Glomerular endothelial cell (primary cell): ENCODE measurements around the gene PMEPA1. TPM values are rescaled to one million over a fixed set of nuclear protein-coding genes. Genes with fewer than 3 reads are reported as not detected.

Experiments
- DNase-seq: peaks from one replicate; pipeline ENCODE4 v3.0.0-alpha.2; 2011; ENCODE audit warnings: low read depth, low spot score; ENCODE audit errors: extremely low read depth
- total RNA-seq: library from RNA; depleted of rRNA; stranded (reverse); fragments of >200 nt; gene quantifications from 2 replicates; pipeline ENCODE4 v1.2.3, GENCODE V29; 2015

Gene PMEPA1
- total RNA-seq, 1 donor from 2014 or later, result 11.9 TPM

DNA sequence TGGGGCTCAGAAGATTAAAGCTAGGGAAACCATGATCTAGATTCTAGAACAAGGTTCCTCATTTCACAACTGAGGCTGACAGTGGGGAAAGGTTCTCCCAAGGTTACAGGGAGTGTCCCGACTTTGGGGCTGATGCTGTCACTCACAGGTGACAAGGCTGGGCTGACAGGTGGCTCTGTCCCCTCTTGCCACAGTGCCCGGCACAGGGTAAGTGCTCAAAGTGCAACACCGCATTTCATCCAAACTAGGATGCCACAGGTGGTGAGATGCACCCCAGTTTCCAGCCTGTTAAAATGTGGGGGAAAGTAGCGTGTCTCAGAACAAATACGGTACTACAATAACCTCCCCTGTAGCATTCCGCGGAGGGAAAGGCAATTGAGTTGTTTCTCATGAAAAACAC is 97.4 kb downstream of the PMEPA1 start:
- no peak for DNase-seq

DNA sequence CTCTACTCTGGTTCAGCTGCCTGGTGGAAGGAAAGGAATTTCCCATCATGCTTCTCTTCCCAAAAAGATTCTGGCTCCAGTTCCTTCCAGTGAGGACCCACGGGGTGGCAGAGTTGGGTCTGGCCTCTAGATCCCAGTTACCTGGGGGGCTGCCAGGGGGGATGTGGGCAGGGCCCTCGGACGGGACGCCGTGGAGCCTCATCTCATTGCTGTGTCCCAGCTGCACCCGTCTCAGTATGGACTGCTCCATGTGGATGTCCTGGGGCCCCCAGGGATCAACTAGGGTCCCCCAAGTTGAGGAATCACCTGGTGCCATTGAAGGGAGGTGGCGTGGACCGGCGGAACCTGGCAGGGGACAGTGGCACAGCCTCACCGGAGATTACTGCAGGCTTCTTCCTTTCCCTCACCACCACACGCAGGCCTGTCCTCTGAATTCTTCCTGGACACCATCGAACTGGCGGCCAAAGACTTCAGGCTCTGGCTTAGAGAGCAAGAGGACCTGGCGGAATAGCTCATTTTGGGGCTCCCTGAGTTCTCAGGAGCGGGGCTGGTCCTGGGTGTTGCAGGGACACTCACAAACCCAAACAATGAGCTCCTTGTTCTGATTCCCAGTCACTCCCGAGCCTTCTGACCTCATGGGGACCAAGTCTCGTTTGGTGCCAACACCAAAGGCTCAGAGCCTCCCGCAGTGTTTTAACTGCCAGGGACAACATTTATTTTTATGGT is 98.1 kb downstream of the PMEPA1 start:
- DNase-seq, result no peak

DNA sequence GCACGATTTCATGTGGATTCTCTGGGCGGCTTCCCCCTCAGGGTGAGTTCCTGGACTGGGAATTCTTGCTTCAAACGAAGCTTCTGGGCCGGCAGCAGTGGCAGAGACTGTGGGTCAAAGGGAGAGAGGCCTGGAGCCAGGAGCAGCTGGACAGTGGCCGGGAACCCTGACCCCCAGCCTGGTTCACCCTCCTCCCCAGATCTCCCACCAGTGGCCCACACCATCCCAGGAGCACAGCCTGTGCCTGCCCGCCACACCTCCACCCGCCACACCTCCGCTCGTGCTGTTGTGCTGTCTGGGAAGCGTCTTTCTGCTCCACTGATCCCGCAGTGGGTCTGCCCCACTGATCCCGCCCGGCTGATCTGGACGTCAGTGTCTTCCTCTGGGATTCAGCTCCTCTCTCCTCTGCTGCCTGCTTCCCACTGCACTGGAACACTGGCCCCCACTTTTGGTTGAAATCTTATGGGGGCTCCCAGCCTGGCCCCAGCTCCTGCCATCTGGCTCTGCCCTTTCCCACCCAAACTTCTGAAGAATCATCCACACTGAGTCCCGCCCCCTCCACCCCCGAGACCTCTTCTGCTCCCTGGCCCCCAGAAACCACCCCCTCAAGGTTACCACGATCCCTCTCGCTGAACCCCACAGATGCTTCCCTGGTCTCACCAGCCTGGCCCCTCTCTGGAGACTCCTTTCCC is 99.4 kb downstream of the PMEPA1 start:
- no peak for DNase-seq

DNA sequence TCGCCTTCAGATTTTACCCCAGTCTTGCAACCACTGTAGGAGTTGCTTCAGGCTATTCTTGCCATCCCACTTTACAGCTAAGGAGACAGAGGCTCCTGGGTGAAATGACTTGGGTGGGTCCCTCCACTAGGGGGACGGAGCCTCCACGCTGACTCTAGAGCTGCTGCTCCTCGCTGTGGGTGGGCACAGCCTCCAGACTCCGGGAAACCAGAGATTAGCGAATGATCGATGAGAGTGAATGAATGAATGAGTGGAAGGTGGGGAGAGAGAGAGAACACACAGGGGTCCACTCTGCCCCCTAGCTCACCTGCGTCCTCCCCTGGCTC is 100.0 kb downstream of the PMEPA1 start:
- DNase-seq, result no peak

DNA sequence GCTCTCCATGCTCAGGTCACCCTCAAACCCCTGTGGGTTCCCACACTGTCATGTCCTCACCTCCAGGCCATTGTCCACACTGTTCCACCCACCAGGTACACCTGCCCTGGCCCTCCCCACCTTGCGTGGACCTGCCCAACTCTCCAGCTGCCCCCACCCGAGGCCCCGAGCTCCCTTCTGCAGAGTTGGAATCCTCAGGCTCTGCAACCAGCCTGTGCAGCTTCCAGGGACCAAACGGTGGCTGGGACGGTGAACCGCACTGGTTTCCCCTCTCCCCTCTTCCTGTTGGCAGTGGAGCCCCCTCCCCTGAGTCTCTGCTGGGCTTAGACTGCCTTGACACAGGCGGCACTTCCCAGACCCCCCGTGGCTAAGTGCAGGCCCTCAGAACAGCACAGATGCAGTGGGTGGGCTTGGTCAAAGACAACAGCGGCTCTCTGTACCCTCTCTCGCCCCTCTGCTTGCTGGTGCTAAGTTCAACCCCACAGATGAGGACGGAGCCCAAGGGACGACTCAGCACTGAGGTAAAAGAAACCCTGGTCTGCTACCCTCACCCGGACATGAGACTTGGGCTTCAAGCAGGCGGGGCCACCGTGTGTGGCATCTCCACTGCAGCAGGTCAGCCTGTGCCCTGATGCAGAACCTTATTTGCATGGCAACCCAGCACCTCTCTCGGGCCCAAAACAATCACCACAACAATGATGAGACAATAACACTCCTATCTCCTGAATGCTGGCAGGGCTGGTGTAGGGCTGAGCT is 100.6 kb downstream of the PMEPA1 start:
- no peak for DNase-seq

DNA sequence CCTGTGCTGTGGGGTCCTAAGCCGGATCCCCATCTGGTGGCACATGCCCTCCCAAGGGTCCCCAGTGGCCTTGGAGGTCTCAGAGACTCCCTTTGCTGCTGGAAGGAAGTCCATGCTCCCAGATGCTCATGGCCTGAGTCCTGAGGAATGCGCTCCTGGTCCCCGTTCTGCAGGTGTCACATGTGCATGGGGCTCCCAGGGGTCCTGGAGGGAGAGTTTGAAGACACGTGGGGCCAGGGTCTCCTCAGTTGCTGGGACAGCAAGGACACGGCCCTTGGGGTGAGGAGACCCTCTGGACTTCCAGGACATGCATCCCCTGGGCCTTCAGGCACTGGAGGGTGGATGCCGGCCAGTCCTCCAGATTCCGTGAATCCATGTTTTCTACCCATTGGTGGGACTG is 101.3 kb downstream of the PMEPA1 start:
- DNase-seq, result no peak

DNA sequence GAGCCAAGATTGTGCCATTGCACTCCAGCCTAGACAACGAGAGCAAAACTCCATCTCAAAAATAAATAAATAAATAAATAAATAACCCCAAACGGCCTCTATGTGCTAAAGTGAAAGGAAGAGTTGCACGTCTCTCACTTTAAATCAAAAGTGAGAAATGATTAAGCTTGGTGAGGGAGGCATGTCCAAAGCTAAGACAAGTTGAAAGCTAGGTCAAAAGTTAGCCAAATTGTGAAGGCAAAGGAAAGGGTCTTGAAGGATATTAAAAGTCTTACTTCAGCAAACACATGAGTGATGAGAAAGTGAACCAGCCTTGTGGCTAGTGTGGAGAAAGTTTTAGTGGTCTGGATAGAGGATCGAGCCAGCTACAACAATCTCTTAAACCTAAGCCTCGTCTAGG is 103.9 kb downstream of the PMEPA1 start:
- no peak for DNase-seq

DNA sequence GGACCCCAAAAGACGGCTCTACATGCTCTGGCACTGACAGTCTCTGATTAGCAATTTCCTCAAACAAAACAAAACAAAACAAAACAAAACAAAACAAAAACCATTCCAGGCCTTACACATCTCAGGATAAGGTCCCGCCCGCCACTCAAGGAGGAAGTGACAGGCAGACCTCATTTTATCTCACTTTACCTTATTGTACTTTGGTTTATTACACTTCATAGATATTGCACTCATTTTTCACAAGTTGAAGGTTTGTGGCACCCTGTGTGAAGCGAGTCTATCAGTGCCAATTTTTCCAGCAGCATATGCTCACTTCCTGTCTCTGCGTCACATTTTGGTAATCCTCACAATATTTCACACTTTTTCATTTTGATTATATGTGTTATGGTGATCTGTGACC is 104.8 kb downstream of the PMEPA1 start:
- no peak for DNase-seq

DNA sequence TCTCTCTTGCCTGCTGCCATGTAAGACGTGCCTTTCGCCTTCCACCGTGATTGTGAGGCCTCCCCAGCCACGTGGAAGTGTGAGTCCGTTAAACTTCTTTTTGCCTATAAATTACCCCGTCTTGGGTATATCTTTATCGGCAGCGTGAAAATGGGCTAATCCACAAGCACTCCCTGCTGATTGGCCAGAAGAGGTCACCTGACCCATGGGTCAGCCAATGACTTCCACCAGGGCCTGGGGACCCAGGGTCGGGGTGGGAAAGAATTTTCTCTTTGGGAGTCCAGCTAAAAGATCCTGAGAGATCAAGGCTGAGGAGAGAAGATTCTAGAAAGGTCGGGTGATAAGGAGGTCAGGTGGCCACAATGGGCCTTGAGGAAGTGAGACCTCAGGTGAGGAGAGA is 106.7 kb downstream of the PMEPA1 start:
- no peak for DNase-seq

DNA sequence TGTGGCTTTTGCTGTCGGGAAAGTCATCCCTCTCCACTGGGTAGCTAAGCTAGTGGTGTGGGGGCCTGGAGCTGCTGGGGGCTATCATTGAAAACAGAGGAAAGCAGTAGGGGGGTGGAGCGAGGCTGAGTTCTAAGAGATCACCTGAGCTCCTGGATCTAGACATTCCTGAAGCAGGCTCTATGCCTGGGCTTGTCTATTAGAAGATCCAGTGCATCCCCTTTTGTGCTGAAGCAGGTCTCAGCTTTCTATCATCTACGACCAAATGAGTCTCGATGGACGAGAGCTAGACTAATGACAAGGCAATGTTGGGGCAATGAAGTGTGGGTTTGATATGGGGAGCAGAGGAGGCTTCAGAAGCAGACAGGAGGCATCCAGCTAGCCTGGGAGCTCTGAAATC is 108.1 kb downstream of the PMEPA1 start:
- DNase-seq, result no peak

DNA sequence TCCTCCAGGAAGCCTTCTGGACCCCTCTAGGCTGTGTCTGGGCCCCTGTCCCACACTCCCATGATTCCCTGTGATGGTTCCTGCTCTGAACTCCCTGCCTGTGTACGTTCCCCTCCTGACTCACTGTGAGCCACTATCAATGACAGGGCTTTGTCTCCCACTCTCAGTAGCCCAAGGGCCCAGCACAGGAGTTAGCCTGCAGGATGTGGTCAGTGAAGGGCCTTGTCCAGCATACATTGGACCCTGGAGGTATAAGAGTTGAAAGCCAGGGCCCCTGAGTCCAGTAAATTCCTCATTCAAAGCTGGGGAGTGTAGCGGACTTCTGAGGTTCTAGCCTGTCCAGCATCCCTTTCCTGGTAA is 108.6 kb downstream of the PMEPA1 start:
- DNase-seq, result no peak

DNA sequence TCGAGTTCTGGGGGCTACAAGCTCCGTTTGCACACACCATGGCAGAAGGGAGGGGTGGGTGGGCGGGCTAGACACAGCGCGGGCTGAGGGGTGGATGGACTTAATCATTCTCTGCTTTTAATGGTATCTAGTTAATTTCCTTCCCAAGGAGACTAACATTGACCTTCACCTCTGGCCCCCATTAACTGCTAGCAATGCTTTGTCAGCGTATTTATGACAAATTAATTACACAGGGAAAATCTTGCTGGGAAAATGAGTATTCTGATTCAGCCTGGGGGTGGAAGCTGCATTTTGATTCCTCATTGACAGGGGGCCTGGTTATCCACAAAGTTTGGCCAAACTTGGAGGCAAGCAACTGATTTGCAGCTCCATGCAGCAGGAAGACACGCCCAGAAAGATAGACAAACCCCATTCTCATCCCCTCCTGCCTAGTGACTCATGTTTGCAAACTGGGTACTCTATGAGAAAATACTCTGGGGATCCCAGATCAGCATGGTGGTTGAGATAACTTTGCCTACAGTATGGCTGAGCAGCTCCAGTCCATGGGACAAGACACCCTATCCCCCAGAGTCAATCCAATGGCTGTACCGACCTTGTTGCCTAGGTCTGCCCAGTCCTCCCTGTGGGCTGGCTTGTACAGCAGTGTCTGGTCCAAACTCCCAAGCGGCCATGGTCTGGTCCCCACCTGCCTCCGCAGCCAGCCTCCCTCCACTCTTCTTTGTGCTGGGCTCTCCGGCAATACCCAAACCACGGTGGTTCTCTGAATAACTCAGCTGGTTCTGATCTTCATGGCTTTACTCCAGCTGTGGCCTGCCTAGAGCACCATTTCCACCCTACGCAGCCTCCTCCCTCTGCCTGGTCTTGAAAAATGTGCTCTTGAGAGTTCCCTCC is 109.2 kb downstream of the PMEPA1 start:
- no peak for DNase-seq

DNA sequence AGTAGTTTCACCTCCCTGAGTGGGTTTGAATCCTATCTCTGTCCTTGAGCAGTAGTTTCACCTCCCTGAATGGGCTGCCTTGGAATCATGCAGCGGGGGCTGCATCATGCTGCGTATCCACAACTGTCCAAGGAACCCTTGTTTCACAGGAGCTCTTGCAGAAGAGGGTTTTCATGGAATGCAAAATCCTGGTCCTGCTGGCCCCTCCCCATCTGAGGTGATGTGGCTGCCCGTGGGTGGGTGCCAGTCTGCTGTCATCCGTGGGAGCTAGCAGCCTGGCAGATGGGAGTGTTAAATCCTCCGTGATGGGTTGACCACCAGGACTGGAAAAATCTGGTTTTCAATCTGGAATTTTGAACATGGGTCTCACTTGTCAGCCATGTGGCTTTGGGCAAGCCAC is 111.3 kb downstream of the PMEPA1 start:
- DNase-seq, result no peak

Other genes starting within 250 kb of the PMEPA1 start
- gene CTCFL, start 184.9 kb downstream of the PMEPA1 start, total RNA-seq, result not detected in 2 replicates
- not detected in 2 replicates for gene PCK1, start 148.9 kb downstream of the PMEPA1 start, total RNA-seq
- gene ZBP1, start 89.6 kb downstream of the PMEPA1 start, total RNA-seq, result not detected in 2 replicates